Epithelial cell of proximal tubule (primary cell): ENCODE results near the gene MLPH. TPM values are rescaled to one million over a fixed set of nuclear protein-coding genes. Genes with fewer than 3 reads are reported as not detected.

ENCODE experiments used
- DNase-seq: peaks from one replicate; pipeline ENCODE4 v3.0.0-alpha.2; 2011; ENCODE audit warnings: low read depth
- H3K4me3 ChIP-seq: 2 replicates; pipeline ENCODE4 v1.5.1; 2011; ENCODE audit warnings: low read depth, mild to moderate bottlenecking, low read length
- CTCF ChIP-seq: conservative IDR thresholded peaks from 2 replicates; pipeline ENCODE4 v1.5.1; 2012; ENCODE audit warnings: low read depth, mild to moderate bottlenecking, low read length
- total RNA-seq: library from RNA; depleted of rRNA; stranded (reverse); fragments of >200 nt; gene quantifications from 2 replicates; pipeline ENCODE4 v1.2.3, GENCODE V29; 2015

Gene MLPH
- total RNA-seq, 1 donor from 2014 or later = 36.0 TPM

GRCh38 chr2:237497009-237497837 lies 10.2 kb downstream of the MLPH start:
- no peak overlapping the region for H3K4me3 ChIP-seq
- TF ChIP-seq CTCF = no peak
- DNase-seq = no peak

GRCh38 chr2:237497838-237498186 lies 10.8 kb downstream of the MLPH start:
- TF ChIP-seq CTCF = no peak

GRCh38 chr2:237498341-237498740 lies 11.3 kb downstream of the MLPH start:
- no peak for TF ChIP-seq CTCF
- DNase-seq = no peak
- no peak overlapping the region for H3K4me3 ChIP-seq

More at GRCh38 chr2:237497838-237498186, 10.8 kb downstream of the MLPH start:
- no peak for DNase-seq
- no peak overlapping the region for H3K4me3 ChIP-seq

- DNase-seq = peak; percentile 87
- no peak overlapping the region for H3K4me3 ChIP-seq
- no peak for TF ChIP-seq CTCF
Measured at GRCh38 chr2:237500681-237501424, 13.8 kb downstream of the MLPH start.

- no peak for TF ChIP-seq CTCF
- no peak for DNase-seq
- H3K4me3 ChIP-seq = no peak overlapping the region
Measured at GRCh38 chr2:237501892-237502513, 15.0 kb downstream of the MLPH start.

- no peak overlapping the region for H3K4me3 ChIP-seq
- no peak for TF ChIP-seq CTCF
- DNase-seq = no peak
Measured at GRCh38 chr2:237503201-237503600, 16.1 kb downstream of the MLPH start.
